Measurements from ENCODE around the gene ADGRE3.

- TF ChIP-seq CTCF (IDR thresholded peaks at IDR 0.05; ENCODE audit: low read length) (no peak), EZH2 (IDR thresholded peaks at IDR 0.05; ENCODE audit: borderline replicate concordance, low read length) (no peak)
Measured at GRCh38 chr19:14612657-14613056, 62.0 kb downstream of the ADGRE3 start.

All from OCI-LY1 (cell line).